ENCODE measurements around the gene FAM177B. TPM values are rescaled to one million over a fixed set of nuclear protein-coding genes. Genes with fewer than 3 reads are reported as not detected.
A peak's percentile ranks its signal among the peaks of the same experiment; 100 is the strongest.

The FAM177B gene
- polyA plus RNA-seq, 3 donors = not detected

GRCh38 chr1:222777977-222778376 lies 41.0 kb downstream of the FAM177B start:
- no peak for DNase-seq (ENCODE audit: extremely low read depth in 1 of 11, low read depth in 9 of 11, low spot score in 4 of 11)

DNA sequence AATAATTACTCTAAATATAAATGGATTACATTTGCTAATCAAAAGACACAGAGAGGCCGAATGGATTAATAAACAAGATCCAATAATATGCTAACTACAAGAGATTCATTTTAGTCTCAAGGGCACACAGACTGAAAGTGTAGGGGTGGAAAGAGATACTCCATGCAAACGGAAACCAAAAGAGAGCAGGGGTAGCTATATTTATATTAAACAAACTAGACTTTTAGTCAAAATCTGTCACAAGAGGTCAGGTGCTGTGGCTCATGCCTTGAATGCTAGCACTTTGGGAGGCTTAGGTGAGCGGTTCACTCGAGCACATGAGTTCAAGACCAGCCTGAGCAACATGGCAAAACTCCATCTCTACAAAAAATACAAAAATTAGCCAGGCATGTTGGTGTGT lies 44.2 kb downstream of the FAM177B start:
- DNase-seq (ENCODE audit: extremely low read depth in 1 of 11, low read depth in 9 of 11, low spot score in 4 of 11) = no peak

GRCh38 chr1:222783051-222783450 lies 46.0 kb downstream of the FAM177B start:
- no peak for DNase-seq (ENCODE audit: extremely low read depth in 1 of 11, low read depth in 9 of 11, low spot score in 4 of 11)

DNA sequence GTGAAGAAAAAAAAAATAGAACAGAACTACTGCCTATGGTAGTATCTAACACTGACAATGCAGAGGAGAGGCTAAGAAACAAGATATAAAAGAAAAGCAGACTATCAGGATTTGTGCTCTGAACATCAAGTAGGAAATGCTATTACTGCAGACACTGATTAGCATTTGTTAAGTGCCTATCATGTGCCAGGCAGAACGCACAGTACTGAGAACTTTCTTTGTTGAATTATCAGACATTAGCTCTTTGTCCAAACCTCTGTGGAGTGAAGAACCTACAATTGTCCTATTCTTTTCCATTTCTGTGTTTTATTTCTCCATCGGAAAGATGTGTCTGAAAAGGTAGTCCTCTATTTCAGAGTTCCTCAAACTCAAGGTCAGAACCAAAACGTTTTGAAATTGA lies 47.4 kb downstream of the FAM177B start:
- DNase-seq (ENCODE audit: extremely low read depth in 1 of 11, low read depth in 9 of 11, low spot score in 4 of 11) = no peak

DNA sequence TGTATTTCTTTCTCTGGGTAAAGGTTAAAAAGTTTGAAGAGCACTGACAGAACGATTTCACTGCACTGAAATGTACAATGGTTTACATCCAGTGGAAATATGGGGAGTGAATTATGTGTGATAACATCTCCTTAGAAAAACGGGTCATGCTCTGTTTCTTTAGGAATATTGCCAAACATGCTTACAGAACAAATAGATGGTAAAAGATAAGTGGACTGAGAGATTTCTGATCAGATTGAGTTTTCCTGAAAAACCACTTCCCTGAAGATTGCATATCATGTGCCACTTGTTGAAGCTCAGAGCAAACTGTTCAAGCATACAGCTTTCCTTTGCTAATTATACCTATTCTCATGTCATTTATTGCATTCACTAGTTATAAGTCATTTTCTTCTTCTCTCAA lies 47.9 kb downstream of the FAM177B start:
- no peak for DNase-seq (ENCODE audit: extremely low read depth in 1 of 11, low read depth in 9 of 11, low spot score in 4 of 11)

- no peak for DNase-seq (ENCODE audit: extremely low read depth in 1 of 11, low read depth in 9 of 11, low spot score in 4 of 11)
Observed at GRCh38 chr1:222785529-222785928, 48.5 kb downstream of the FAM177B start.

GRCh38 chr1:222786121-222786520 lies 49.1 kb downstream of the FAM177B start:
- DNase-seq (ENCODE audit: extremely low read depth in 1 of 11, low read depth in 9 of 11, low spot score in 4 of 11) = no peak

DNA sequence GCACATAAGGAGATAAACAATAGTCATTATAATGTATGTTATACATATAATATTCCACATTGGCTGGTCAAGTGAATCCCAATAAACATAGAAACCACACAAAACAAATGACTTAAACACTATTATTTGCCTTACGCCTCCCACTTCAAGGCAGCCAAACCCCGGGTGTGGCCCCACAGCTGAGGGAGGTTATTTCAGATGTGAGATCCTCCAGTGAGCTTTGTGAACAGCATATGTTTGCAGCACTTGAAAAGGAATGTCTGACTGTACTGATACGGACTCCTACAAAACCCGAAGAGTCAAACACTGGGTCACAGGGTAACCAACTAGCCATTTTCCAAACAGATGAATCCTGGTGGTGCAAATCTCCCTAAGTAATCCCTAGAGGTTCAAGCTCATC lies 50.7 kb downstream of the FAM177B start:
- DNase-seq (ENCODE audit: extremely low read depth in 1 of 11, low read depth in 9 of 11, low spot score in 4 of 11) = no peak

GRCh38 chr1:222788402-222789156 lies 51.6 kb downstream of the FAM177B start:
- DNase-seq (ENCODE audit: extremely low read depth in 1 of 11, low read depth in 9 of 11, low spot score in 4 of 11) = no peak

DNA sequence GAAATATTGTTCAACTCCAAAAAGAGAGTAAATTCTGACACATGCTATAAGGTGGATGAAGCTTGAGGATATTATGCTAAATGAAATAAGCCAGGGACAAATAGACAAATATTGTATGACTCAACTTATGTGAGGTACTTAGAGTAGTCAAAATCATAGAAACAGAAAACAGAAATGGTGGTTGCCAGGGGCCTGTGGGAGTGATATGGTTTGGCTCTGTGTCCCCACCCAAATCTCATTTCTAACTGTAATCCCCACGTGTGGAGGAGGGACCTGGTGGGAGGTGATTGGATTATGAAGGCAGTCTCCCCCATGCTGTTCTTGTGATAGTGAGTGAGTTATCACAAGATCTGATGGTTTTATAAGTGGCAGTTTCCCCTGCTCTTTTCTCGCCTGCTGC lies 53.1 kb downstream of the FAM177B start:
- DNase-seq (ENCODE audit: extremely low read depth in 1 of 11, low read depth in 9 of 11, low spot score in 4 of 11) = no peak

DNA sequence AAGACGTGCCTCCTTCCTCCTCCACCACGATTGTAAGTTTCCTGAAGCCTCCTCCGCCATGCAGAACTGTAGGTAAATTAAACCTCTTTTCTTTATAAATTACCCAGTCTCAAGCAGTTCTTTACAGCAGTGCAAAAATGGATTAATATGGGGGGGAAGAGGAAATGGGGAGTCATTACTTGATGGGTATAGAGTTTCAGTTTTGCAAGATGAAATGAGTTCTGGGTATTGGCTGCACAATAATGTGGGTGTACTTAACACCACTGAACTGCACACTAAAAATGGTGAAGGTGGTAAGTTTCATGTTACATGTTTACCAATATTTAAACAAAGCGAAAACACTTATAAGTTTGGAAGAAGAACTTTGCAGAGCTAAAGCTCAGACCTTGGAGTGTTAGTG lies 53.5 kb downstream of the FAM177B start:
- no peak for DNase-seq (ENCODE audit: extremely low read depth in 1 of 11, low read depth in 9 of 11, low spot score in 4 of 11)

GRCh38 chr1:222791006-222791710 lies 54.2 kb downstream of the FAM177B start:
- no peak for DNase-seq (ENCODE audit: extremely low read depth in 1 of 11, low read depth in 9 of 11, low spot score in 4 of 11)

DNA sequence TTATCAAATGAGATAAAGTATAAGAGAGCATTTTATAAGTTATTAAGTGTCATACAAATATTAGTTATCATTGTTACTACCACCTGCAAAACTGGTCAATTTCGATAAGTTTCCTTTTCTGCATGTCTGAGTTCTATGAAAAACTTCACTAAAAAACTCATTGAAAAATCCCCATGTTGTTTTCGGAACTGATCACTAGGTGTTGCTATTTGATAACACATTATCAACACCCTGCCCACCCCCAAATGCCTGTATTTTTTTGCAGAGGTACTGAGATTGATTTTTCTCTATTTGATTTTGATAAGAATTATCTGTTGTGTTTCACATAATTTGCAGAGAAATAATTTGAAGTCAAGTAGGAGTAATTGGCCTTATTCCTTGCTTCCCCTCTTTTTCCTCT lies 55.7 kb downstream of the FAM177B start:
- no peak for DNase-seq (ENCODE audit: extremely low read depth in 1 of 11, low read depth in 9 of 11, low spot score in 4 of 11)

GRCh38 chr1:222794656-222795474 lies 57.9 kb downstream of the FAM177B start:
- no peak for DNase-seq (ENCODE audit: extremely low read depth in 1 of 11, low read depth in 9 of 11, low spot score in 4 of 11)

DNA sequence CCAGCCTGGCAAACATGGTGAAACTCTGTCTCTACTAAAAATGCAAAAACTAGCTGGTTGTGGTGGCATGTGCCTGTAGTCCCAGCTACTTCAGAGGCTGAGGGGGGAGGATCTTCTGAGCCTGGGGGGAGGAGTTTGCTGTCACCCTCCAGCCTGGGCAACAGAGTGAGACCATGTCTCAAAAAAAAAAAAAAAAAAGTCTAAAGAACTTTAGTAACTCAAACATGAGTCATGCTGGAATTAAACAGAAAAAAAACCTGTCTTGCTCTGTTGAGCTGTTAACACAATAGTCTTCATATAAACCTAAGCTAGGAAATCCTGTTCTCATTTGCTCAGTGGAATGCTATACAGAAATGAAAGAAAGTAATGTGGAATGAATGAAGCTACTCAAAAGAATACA lies 61.1 kb downstream of the FAM177B start:
- DNase-seq (ENCODE audit: extremely low read depth in 1 of 11, low read depth in 9 of 11, low spot score in 4 of 11) = peak in 3 of 11 donors; percentile 6 to 46 (median 36)

DNA sequence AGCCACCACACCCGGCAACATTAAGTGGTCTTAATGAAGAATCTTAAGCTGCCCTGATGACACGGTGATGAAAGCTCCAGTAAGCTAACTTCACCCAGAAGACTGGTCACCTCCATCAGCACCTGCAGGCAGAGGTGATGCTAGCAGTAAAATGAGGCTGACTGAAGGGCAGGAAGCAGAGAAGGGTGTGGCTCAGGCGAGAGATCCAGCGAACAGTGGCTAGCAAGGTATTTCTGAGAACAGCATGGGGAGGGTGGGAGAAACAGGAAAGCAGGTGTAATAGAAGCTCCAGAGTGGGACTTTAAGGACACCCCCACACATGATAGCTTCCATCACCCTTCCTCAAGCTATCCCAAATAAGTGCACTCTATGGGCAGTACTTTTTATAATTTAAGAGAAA lies 62.0 kb downstream of the FAM177B start:
- no peak for DNase-seq (ENCODE audit: extremely low read depth in 1 of 11, low read depth in 9 of 11, low spot score in 4 of 11)
